WTC11 (cell line): Measurements from ENCODE around the gene CEP57L1.

Experiments used
- ATF1 ChIP-seq: sonication (generic); formaldehyde crosslinking; IDR thresholded peaks from 2 replicates; pipeline ENCODE4 v1.8.1; 2023; ENCODE audit warnings: mild to moderate bottlenecking, moderate library complexity, missing genetic modification reagents
- ATF3 ChIP-seq: sonication (generic); formaldehyde crosslinking; conservative IDR thresholded peaks from 2 replicates; pipeline ENCODE4 v1.8.1; 2022; ENCODE audit warnings: mild to moderate bottlenecking, missing genetic modification reagents
- CBFB ChIP-seq: sonication (generic); formaldehyde crosslinking; IDR thresholded peaks from 2 replicates; pipeline ENCODE4 v1.8.1; 2022; ENCODE audit warnings: mild to moderate bottlenecking, low read depth, missing genetic modification reagents
- CREB1 ChIP-seq: sonication (generic); formaldehyde crosslinking; IDR thresholded peaks from 2 replicates; pipeline ENCODE4 v1.8.0; 2023; ENCODE audit warnings: mild to moderate bottlenecking, missing genetic modification reagents
- CTCF ChIP-seq: fragments of 200-600 bp; IDR thresholded peaks from 2 replicates; pipeline ENCODE4 v1.8.0; 2022; ENCODE audit warnings: antibody characterized with exemption
- E2F5 ChIP-seq: sonication (generic); formaldehyde crosslinking; IDR thresholded peaks from 2 replicates; pipeline ENCODE4 v1.8.1; 2022; ENCODE audit warnings: mild to moderate bottlenecking, moderate library complexity, missing genetic modification reagents
- GABPB1 ChIP-seq: sonication (generic); formaldehyde crosslinking; IDR thresholded peaks from 2 replicates; pipeline ENCODE4 v1.8.1; 2023; ENCODE audit warnings: mild to moderate bottlenecking, missing genetic modification reagents
- MAX ChIP-seq: sonication (generic); formaldehyde crosslinking; IDR thresholded peaks from 2 replicates; pipeline ENCODE4 v1.8.0; 2022; ENCODE audit warnings: mild to moderate bottlenecking, missing genetic modification reagents
- NFYB ChIP-seq: sonication (generic); formaldehyde crosslinking; conservative IDR thresholded peaks from 2 replicates; pipeline ENCODE4 v1.8.0; 2022; ENCODE audit warnings: low read depth, missing genetic modification reagents
- PRRX2 ChIP-seq: fragments of 250-450 bp; sonication (Bioruptor Pico); IDR thresholded peaks from 2 replicates; pipeline ENCODE4 v1.8.0; 2021; ENCODE audit warnings: mild to moderate bottlenecking
- ZNF317 ChIP-seq: sonication (generic); formaldehyde crosslinking; IDR thresholded peaks from 2 replicates; pipeline ENCODE4 v1.8.1; 2023; ENCODE audit warnings: low read depth, mild to moderate bottlenecking, moderate library complexity, missing genetic modification reagents, borderline replicate concordance

GRCh38 chr6:109118871-109119354, 23.6 kb downstream of the CEP57L1 start:
- no peak for TF ChIP-seq CTCF
- TF ChIP-seq CREB1 (CRISPR knock-in tag) = no peak
- TF ChIP-seq ZNF317 (CRISPR knock-in tag) = no peak
- no peak for TF ChIP-seq CBFB (CRISPR knock-in tag)
- no peak for TF ChIP-seq ATF1 (CRISPR knock-in tag)
- no peak for TF ChIP-seq E2F5 (CRISPR knock-in tag)
- no peak for TF ChIP-seq NFYB
- no peak for TF ChIP-seq PRRX2
- no peak for TF ChIP-seq ATF3
- TF ChIP-seq GABPB1 (CRISPR knock-in tag) = no peak
- TF ChIP-seq MAX (CRISPR knock-in tag) = no peak
